Fibroblast of mammary gland (primary cell): ENCODE data around the gene NINJ1.

Experiments used
- DNase-seq: peaks from one replicate; pipeline ENCODE4 v3.0.0-alpha.2; 2010; ENCODE audit warnings: low read depth
- H3K4me3 ChIP-seq: 2 replicates; pipeline ENCODE4 v1.5.1; 2011; ENCODE audit warnings: low read depth, mild to moderate bottlenecking, low read length, moderate library complexity; ENCODE audit not compliant: control insufficient read depth
- TF ChIP-seq, protein P1 (sequence below): conservative IDR thresholded peaks from 2 replicates; pipeline ENCODE4 v1.5.1; 2011; ENCODE audit warnings: low read depth, low read length, inconsistent platforms; ENCODE audit not compliant: control insufficient read depth, insufficient read depth

Gene NINJ1

DNA sequence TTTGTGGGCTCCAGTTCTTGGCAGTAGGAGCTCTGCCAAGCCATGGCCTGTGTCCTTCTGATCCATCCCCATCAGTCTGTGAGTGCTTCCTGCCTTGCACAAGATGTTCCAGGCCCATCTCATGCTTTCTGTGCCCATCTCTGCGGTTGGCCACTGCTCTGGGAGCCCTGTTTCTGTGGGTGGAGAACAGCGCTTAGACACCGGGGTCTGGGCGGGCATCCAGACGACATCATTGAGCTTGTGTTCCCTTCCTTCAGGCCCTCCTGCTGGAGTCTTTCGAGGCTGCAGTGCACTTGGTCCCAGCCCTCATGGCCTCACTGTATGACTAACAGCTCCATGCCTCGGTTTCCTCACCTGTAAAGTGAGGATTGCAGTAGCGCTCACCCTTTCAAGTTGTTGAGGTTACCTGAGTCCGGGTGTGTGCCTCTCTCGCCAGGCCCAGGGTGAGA is 52.9 kb downstream of the NINJ1 start:
- TF ChIP-seq, protein P1, sequence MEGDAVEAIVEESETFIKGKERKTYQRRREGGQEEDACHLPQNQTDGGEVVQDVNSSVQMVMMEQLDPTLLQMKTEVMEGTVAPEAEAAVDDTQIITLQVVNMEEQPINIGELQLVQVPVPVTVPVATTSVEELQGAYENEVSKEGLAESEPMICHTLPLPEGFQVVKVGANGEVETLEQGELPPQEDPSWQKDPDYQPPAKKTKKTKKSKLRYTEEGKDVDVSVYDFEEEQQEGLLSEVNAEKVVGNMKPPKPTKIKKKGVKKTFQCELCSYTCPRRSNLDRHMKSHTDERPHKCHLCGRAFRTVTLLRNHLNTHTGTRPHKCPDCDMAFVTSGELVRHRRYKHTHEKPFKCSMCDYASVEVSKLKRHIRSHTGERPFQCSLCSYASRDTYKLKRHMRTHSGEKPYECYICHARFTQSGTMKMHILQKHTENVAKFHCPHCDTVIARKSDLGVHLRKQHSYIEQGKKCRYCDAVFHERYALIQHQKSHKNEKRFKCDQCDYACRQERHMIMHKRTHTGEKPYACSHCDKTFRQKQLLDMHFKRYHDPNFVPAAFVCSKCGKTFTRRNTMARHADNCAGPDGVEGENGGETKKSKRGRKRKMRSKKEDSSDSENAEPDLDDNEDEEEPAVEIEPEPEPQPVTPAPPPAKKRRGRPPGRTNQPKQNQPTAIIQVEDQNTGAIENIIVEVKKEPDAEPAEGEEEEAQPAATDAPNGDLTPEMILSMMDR, result no peak
- H3K4me3 ChIP-seq, result no peak overlapping the region
- DNase-seq, result peak; percentile 76

DNA sequence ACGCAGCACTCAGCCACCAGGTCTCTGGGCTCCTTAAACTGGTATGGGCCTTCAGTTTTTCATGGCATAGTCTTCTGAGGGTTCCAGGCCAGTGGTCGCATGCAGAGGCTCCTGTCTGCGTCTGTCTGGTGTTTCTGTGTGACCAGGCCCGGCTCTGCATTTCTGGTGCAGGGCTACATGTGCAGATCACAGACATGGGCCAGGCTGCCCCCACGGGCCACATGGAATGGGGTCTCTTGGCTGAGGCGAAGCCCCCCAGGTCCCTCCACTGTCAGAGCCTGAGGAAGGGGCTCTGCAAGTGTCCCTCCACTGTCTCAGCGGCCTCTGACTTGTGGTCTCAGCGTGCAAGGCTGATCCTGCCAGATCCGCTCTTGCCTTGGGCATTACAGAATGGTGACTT is 53.6 kb downstream of the NINJ1 start:
- no peak for DNase-seq
- TF ChIP-seq, protein P1, result no peak
- no peak overlapping the region for H3K4me3 ChIP-seq

DNA sequence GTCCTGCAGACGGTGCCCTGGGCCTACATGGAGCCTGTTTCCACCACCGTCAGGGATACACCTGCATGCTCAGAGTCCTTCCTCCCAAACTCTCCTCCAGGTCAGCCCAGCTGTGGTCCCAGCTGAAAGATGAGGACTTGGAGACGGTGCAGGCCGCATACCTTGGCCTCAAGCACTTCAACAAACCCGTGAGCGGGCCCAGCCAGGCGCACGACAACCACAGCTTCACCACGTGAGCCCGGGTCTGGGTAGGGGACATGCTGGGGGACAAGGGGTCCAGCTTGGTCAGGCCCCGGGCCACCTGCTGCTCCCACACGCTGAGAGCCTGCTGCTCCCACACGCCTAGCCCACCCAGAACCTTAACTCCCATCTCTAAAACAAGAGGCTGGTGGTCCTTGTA is 54.7 kb downstream of the NINJ1 start:
- DNase-seq, result no peak
- no peak overlapping the region for H3K4me3 ChIP-seq
- TF ChIP-seq, protein P1, result no peak

DNA sequence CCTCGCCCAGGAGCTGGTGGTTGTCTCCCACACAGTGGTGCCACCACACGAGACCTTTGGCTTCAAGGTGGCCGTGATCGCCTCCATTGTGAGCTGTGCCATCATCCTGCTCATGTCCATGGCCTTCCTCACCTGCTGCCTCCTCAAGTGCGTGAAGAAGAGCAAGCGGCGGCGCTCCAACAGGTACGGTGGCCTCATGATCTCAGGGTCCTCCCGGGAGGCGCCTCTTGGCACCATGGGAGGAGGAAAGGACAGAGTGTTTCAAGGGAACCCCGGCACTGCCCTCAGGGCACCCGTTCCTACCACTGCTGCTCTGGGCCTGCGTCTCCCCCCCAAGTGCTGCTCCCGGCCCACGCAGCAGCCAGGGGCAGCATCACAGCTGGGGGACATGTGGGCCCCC is 56.2 kb downstream of the NINJ1 start:
- TF ChIP-seq, protein P1, result no peak
- no peak overlapping the region for H3K4me3 ChIP-seq
- no peak for DNase-seq

DNA sequence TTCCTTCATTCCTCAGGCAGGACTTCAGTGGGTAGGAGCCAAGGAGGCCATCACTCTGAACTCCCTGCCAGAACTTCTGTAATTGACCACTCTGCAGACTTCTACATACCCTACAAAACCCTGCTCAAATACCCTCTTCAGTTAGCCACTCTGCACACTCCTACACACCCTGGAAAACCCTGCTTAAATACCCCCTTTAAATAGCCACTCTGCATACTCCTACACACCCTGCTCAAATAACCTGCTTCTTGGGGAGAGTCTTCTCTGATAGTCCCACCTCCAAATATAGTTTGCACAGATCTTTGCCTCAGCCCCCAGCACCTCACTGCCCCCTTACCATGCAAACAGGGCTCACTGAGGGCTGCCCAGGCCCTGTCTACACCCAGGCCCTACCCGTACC is 56.7 kb downstream of the NINJ1 start:
- no peak overlapping the region for H3K4me3 ChIP-seq
- DNase-seq, result no peak
- TF ChIP-seq, protein P1, result no peak

DNA sequence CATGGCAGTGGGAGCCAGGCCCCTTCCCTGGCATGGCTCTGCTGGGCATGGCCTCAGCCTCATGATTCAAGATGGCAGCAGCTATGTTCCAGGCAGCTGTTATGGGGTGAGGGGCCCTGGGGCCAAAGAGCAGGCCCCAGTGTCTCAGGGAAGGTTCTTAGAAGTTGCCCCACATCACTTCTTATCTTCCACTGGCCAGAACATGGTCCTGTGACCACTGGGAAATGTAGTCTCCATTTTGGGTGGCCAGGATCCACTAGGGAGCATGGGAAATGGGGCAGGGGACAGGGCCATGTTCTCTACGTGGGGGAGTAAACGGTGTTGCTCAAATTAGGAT is 57.3 kb downstream of the NINJ1 start:
- TF ChIP-seq, protein P1, result no peak
- no peak overlapping the region for H3K4me3 ChIP-seq
- no peak for DNase-seq

DNA sequence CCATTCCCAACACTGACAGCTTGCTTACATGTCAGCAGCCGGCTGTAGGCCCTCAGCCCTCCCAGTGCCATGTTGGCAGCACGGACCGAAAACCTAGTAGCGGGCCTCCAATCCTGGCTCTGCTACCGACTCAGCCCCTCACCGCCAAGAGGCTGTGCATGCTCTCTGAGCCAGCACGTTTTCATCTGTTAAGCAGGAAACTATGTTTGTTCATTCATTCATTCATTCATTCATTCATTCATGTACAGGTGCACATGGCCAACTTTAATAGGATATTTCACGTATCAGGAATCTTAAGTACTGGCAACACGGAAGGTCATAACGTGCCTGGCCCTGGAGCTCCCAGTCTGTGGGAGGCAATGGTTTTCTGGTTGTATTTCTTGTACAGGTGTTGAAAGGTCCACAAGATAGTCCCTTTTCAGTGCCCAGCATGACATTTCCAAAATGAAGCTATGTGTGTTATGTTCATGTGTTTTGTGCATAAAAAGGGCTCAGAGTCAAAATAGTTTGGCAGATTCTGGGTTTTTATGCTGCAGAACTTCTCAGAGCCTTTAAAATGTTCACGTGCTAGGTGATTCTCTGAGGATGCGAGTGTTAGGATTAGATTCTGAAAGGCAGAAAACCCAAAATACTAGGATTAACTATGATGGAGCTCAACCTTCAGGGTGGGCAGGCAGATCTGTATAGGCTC is 57.8 kb downstream of the NINJ1 start:
- TF ChIP-seq, protein P1, result no peak
- no peak for DNase-seq
- no peak overlapping the region for H3K4me3 ChIP-seq
